Neuron (in vitro differentiated cells): ENCODE results near the gene SORBS1.

Experiments used
- H2AFZ ChIP-seq: one replicate; pipeline ENCODE4 v1.6.1; 2013; ENCODE audit warnings: low read depth, mild to moderate bottlenecking, inconsistent platforms, low read length, moderate library complexity
- H3K27me3 ChIP-seq: one replicate; pipeline ENCODE4 v1.6.1; 2013; ENCODE audit warnings: low read length; ENCODE audit not compliant: insufficient read depth
- H3K36me3 ChIP-seq: one replicate; pipeline ENCODE4 v1.6.1; 2013; ENCODE audit warnings: low read length; ENCODE audit not compliant: insufficient read depth
- H3K4me1 ChIP-seq: one replicate; pipeline ENCODE4 v1.6.1; 2013; ENCODE audit warnings: low read length; ENCODE audit not compliant: insufficient read depth
- H3K4me3 ChIP-seq: 2 replicates; pipeline ENCODE4 v1.5.1; 2013; ENCODE audit warnings: mild to moderate bottlenecking, low read length, moderate library complexity
- H3K9me3 ChIP-seq: one replicate; pipeline ENCODE4 v1.6.1; 2013; ENCODE audit warnings: low read length

SORBS1 gene

DNA sequence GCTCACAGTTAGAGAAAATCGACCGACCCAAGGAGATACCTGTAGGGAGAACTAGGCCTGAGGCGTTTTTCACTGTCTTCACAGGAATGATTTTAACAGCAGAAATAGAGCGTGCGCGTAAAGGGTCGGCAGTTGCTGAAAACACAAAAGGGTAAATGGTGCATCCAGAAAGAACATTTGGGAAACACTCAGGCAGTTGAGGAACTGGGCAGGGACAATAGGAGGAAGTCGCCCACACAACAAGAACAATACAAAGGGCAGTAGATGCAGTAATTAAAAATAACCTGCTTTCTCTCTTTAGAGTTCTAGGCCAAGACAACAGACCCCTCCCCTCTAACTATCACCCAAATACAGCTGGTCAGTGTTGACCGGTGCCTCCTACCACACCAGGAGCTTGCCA is 126.6 kb downstream of the SORBS1 start:
- Histone ChIP-seq H2AFZ (no peak overlapping the region), H3K4me3 (no peak overlapping the region), H3K36me3 (peaks cover 1% of the 10 kb centered on the region), H3K4me1 (peaks cover 15% of the 10 kb centered on the region), H3K27me3 (no peaks in the 10 kb centered on the region), H3K9me3 (no peaks in the 10 kb centered on the region)

DNA sequence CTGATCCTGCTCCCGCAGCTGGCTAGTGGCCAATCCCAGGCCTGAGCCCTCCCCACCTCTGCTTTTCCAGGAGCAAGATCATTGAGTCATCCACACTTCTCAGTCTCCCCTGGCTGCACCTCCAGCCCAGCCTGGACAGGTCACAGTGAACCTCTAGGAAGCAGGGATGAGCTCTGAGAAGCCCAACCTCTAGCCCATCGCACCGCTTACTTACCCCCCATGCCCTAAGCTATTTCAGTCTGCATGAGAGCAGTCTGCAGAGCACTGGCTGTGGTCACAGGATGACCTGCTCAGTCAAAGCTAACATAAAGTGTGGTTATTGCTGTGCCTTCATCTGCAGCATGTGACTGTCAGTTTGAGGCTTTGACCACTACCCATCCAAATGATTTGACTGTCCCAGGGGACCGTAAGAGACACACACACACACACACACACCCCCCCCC is 129.2 kb downstream of the SORBS1 start:
- Histone ChIP-seq H3K9me3 (no peaks in the 10 kb centered on the region), H3K4me1 (peaks cover 15% of the 10 kb centered on the region), H3K36me3 (peaks cover 1% of the 10 kb centered on the region), H3K4me3 (no peak overlapping the region), H3K27me3 (no peaks in the 10 kb centered on the region), H2AFZ (no peak overlapping the region)

DNA sequence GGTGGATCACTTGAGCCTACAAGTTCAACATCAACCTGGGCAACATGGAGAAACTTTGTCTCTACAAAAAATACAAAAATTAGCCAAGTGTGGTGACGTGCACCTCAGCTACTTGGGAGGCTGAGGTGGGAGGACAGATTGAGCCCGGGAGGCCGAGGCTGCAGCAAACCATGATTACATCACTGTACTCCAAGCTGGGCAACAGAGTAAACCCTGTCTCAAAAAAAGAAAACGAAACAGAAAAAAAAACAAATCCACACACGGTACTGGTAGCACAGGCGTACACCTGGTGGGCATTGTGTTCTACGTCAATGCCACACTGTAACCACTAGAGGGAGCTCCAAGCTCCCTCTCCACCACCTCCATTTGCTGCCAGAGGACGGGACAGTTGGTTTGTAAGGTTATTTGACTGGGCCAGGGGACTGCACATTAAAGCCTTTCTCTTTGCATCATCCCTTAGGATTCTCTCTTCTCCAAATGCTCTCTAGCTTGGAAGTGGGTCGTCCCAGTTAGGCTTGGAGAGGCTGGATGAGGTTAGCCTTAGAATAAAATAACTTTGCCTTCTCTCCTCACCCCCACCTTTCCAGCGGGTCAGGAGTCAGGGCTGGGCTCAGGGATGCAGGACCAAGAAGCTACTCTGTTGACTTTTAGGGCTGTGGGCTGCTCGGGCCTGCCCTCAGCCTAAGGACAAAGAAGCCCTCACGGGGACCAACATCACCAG is 130.8 kb downstream of the SORBS1 start:
- no peaks in the 10 kb centered on the region for H3K36me3 ChIP-seq
- no peaks in the 10 kb centered on the region for H3K9me3 ChIP-seq
- H2AFZ ChIP-seq = no peak overlapping the region
- peaks cover 15% of the 10 kb centered on the region for H3K4me1 ChIP-seq
- no peaks in the 10 kb centered on the region for H3K27me3 ChIP-seq
- no peak overlapping the region for H3K4me3 ChIP-seq

DNA sequence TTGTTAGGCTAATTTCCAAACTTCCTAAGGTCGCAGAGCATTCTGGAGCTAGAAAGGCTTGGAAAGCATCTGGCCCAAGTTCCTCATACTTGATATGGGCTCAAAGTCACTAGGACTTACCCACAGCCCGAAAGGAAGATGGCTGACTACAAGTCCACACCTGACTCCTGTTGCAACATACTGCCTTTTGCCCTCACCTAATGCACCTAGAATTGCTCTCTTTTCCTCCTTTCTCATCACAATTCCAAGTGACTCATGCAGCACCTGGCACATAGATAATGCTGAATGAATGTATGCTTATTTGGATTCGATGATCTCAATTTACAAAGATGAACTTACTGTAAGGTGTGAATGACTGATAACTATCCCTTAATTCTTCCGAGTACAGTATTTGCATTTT is 131.5 kb downstream of the SORBS1 start:
- Histone ChIP-seq H3K4me1 (peaks cover 15% of the 10 kb centered on the region), H2AFZ (no peak overlapping the region), H3K4me3 (no peak overlapping the region), H3K27me3 (no peaks in the 10 kb centered on the region), H3K9me3 (no peaks in the 10 kb centered on the region), H3K36me3 (no peaks in the 10 kb centered on the region)

DNA sequence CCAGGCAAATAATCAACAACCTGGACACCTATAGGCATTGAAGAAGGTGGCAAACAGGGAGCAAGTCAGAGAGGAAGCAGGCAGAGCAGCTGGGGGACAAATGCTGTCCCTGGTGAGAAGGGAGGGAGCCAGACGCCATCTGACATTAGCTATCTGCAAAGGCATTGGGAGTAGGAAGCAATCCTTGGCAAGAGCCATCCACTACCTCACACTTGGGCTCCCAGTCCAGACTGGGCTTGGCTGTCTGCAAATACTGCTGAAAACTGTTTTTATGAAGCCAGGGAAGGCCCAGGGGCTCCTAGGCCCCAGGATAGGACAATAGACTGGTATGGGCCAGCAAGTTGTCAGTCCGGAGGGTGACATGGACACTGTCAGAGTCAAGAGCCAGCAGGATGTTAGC is 132.5 kb downstream of the SORBS1 start:
- no peak overlapping the region for H3K4me3 ChIP-seq

DNA sequence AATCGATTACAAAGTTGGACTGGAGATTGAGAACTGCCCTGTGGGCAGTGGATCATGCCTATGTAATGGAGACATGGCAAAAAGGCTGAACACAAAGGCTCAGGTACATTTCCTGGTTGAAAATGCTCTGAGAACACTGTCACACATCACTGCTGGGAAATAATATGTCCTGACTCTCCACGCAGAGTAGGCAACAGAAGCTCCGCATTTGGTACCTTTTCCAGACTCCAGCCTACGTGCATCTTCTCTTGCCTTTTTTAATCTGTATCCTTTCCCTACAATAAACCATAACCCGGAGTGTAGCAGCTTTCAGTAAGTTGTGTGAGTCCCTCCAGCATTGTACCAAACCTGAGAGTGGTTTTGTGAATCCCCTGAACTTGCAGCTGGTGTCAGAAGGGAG is 134.7 kb downstream of the SORBS1 start:
- Histone ChIP-seq H3K27me3 (no peaks in the 10 kb centered on the region), H2AFZ (no peak overlapping the region), H3K9me3 (no peaks in the 10 kb centered on the region), H3K4me3 (no peak overlapping the region), H3K36me3 (no peaks in the 10 kb centered on the region), H3K4me1 (peaks cover 8% of the 10 kb centered on the region)

More for the DNA sequence above, 132.5 kb downstream of the SORBS1 start:
- no peaks in the 10 kb centered on the region for H3K27me3 ChIP-seq
- H3K4me1 ChIP-seq = peaks cover 12% of the 10 kb centered on the region
- H3K9me3 ChIP-seq = no peaks in the 10 kb centered on the region
- H3K36me3 ChIP-seq = no peaks in the 10 kb centered on the region
- H2AFZ ChIP-seq = no peak overlapping the region

DNA sequence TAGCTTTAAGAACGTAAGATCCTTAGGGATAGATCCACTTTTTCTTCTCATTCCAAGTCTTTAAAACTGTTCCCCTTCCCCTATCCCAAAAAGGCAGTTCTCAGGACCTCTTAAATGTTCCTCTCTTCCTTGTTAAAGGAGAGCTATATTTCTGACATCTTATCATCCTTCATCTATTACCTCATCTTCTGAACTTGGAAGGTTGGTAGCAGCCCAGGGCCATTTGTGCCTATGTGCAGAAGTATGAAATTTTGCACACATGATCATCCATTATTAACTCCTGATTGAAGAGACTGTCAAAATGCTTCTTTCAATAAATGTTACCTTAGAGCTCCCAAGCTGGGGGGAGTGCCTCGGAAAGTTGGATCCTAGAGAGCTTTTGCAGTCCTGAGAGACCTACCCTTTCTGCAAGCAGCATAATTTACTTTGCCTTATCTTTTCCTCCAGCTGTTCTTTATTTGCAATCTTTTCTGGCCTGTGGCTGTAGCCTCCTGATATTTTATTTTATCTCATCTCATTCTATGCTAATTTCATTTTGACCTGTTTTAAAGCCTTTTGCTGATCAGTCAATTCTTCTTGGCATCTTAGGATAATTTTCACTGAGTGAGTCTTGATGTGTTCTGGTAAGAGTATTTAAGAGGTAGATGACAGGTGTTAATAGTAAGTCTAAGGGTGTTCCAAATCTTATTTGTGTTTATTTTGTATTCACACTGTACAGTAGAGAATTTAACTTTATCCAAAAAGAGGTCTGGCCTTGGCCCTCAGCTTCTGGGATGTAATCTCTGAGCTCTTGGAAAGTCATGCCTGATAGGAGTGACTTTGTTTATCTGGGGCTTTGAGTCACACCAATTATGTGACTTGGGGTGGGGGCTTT is 135.3 kb downstream of the SORBS1 start:
- Histone ChIP-seq H3K4me3 (no peak overlapping the region), H3K9me3 (no peaks in the 10 kb centered on the region), H3K4me1 (peaks cover 8% of the 10 kb centered on the region), H3K36me3 (no peaks in the 10 kb centered on the region), H3K27me3 (no peaks in the 10 kb centered on the region), H2AFZ (no peak overlapping the region)

DNA sequence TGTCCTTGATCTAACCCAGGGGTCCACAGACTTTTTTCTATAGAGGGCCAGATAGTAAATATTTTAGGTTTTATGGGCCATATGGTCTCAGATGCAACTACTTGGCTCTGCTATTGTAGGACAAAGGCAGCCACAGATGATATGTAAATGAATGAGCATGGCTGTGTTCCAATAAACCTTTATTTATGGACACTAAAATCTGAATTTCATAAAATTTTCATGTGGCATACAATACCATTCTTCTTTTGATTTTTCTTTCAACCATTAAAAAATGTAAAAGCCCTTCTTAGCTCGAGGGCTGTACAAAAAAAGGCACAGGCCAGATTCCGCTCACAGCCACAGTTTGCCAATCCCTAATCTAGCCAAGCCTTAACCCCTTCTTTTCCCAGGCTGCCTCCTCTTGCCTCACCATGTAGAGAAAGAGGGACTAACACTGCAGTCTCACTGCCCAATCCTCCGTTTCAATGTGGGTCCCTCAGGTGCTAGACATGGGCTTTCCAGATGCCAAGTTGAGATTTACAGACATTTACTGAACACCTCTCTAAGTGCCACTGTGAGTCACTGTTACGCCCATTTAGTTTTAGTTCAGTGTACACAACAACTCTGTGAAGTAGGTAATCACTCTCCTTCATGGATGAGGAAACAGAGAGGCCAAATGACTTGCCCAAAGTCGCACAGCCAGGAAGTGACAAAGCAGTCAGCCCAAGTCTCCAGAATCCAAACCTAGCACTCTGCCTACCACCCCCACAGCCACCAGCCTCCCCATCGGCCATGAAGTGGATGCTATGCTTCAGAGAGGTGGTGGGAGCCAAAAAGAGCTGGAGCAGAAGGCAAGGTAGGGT is 137.8 kb downstream of the SORBS1 start:
- Histone ChIP-seq H3K27me3 (no peaks in the 10 kb centered on the region), H3K4me1 (peaks cover 11% of the 10 kb centered on the region), H2AFZ (no peak overlapping the region), H3K36me3 (no peaks in the 10 kb centered on the region), H3K4me3 (no peak overlapping the region), H3K9me3 (no peaks in the 10 kb centered on the region)

DNA sequence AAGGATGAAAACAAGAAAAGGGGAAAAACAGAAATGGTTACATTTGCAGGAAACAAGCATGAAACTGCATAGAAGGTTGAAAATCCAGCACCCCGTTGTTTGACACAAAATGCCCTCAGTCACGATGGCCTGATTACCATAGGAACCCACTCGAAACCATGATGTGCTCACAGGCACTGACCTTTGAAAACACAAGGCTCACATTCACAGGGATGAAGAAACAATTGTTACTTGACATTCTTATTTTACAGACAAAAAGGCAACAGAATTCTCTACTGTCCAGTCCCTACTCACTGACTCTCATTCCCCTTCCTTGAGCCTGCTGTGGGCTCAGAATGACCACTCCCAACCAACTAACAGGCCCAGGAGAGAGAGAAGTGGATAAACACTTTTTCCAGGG is 138.9 kb downstream of the SORBS1 start:
- Histone ChIP-seq H3K27me3 (no peaks in the 10 kb centered on the region), H3K9me3 (no peaks in the 10 kb centered on the region), H3K4me3 (no peak overlapping the region), H3K4me1 (peaks cover 11% of the 10 kb centered on the region), H3K36me3 (no peaks in the 10 kb centered on the region), H2AFZ (no peak overlapping the region)

DNA sequence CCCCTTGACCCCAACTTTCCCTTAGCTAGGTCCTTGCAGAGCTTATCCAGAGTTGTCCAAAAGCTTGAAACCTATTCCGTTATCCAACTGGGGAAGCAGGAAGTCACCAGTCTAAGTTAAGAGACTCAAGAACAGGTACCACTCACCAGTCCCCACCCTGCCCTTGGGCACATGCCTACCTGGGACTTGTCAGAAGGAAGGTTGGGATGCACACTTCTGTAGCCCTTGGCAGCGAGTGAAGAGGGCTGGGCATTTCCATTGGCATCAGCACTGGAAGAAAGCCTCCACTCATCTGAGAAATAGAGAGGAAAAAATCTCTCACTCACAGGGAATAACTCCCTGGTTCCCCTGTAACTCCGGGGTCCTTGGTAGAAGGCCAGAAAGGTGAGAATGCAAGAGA is 139.4 kb downstream of the SORBS1 start:
- Histone ChIP-seq H3K9me3 (no peaks in the 10 kb centered on the region), H3K4me3 (no peak overlapping the region), H3K36me3 (no peaks in the 10 kb centered on the region), H2AFZ (no peak overlapping the region), H3K4me1 (peaks cover 11% of the 10 kb centered on the region), H3K27me3 (no peaks in the 10 kb centered on the region)

DNA sequence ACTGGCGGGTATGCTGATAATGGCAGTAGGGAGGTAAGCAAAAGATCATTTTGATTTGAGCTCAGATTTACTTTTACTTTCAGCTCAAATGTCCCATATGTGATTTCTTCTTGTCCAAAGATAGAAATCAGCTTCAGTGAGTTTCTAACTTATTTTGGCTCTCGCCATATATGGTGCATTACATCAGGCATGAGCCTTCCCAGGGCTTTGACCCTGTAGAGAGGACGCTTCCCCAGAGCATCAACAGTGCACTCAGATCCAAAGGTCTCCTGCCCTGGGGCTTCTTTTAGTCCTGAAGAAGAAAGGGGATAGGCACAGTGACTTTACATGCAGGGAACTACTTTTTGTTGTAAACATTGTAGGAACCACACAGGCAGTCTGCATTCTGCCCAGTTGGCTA is 141.8 kb downstream of the SORBS1 start:
- H2AFZ ChIP-seq = no peak overlapping the region
- no peaks in the 10 kb centered on the region for H3K27me3 ChIP-seq
- H3K9me3 ChIP-seq = no peaks in the 10 kb centered on the region
- H3K4me3 ChIP-seq = no peak overlapping the region
- H3K36me3 ChIP-seq = no peaks in the 10 kb centered on the region
- peaks cover 16% of the 10 kb centered on the region for H3K4me1 ChIP-seq

DNA sequence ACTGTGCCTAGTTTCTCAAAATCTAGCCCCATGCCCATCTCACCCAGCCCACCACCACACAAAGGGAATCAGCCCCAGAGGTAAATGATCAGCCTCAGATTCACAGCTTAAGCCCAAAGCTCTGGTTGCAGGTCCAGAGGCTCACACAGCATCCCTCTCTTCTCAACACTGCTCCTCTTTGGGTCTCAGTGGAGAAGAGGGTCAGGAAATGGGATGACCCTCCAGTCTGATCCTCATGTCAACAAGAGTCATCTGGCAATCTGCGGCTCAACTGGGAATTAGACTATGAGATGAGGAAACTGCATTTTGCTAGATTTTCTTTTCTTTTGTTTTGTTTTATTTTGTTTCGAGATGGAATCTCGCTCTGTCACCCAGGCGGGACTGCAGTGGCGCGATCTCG is 144.2 kb downstream of the SORBS1 start:
- Histone ChIP-seq H3K4me1 (peaks cover 11% of the 10 kb centered on the region), H2AFZ (no peak overlapping the region), H3K27me3 (no peaks in the 10 kb centered on the region), H3K4me3 (no peak overlapping the region), H3K9me3 (no peaks in the 10 kb centered on the region), H3K36me3 (no peaks in the 10 kb centered on the region)

DNA sequence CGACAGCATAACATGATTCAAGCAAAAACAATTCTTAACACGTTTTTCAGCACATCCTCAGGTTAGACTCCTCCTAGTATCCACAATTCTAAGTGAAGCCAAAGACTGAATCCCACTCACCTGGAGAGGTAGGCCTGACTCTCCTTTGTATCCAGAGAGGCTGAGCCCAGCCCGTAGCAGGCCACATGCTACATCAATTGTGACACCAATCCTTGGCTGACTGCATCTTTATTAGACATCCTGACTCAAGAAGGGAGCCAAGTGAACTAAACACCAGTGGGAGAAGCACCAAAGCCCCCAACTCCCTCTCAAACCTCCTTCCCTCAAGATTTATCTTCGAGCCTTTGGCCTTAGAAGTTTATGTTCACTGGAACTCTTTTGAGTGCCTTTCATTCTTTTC is 144.9 kb downstream of the SORBS1 start:
- Histone ChIP-seq H3K27me3 (no peaks in the 10 kb centered on the region), H3K4me3 (no peak overlapping the region), H3K4me1 (peaks cover 11% of the 10 kb centered on the region), H3K36me3 (no peaks in the 10 kb centered on the region), H3K9me3 (no peaks in the 10 kb centered on the region), H2AFZ (no peak overlapping the region)
